GM12873 (cell line): ENCODE results near the gene NMRK2.
A peak's percentile ranks its signal among the peaks of the same experiment; 100 is the strongest.

Experiments used
- CTCF ChIP-seq: IDR thresholded peaks from 2 replicates; pipeline ENCODE4 v1.5.1; 2012; ENCODE audit warnings: low read depth, mild to moderate bottlenecking, moderate library complexity, low read length, control low read depth; ENCODE audit not compliant: insufficient read depth; ENCODE audit errors: missing control alignments

Gene NMRK2

GRCh38 chr19:3984584-3984907, 51.7 kb downstream of the NMRK2 start:
- no peak for TF ChIP-seq CTCF

GRCh38 chr19:3984908-3985642, 52.2 kb downstream of the NMRK2 start, which contains the start of gene EEF2:
TSS of gene EEF2 (minus strand) at chr19:3985463. CDS start at chr19:3985380, 83 bp downstream.
- TF ChIP-seq CTCF = no peak

- no peak for TF ChIP-seq CTCF
Observed at GRCh38 chr19:3985643-3986259, 52.9 kb downstream of the NMRK2 start.

GRCh38 chr19:3986260-3987041, 53.6 kb downstream of the NMRK2 start:
- peak; percentile 53 for TF ChIP-seq CTCF

- peak; percentile 90 for TF ChIP-seq CTCF
Observed at GRCh38 chr19:3987619-3988371, 54.9 kb downstream of the NMRK2 start.

GRCh38 chr19:3990815-3991117, 57.9 kb downstream of the NMRK2 start:
- TF ChIP-seq CTCF = no peak
